HT1080 (cell line): ENCODE measurements around the gene DNTT. TPM values are rescaled to one million over a fixed set of nuclear protein-coding genes. Genes with fewer than 3 reads are reported as not detected.

Experiments
- DNase-seq: peaks from one replicate; pipeline ENCODE4 v3.0.0-alpha.2; 2015; ENCODE audit warnings: low read depth
- total RNA-seq: library from RNA; depleted of rRNA; stranded (reverse); fragments of >200 nt; shearing (Covaris generic); gene quantifications from 2 replicates; pipeline ENCODE4 v1.2.3, GENCODE V29; 2014

DNTT gene
- total RNA-seq, 1 experiment from 2014 or later = not detected

GRCh38 chr10:96275685-96276418 lies 28.4 kb upstream of the DNTT start:
- DNase-seq = no peak

GRCh38 chr10:96276426-96276825 lies 27.8 kb upstream of the DNTT start:
- DNase-seq = no peak

GRCh38 chr10:96276831-96277230 lies 27.4 kb upstream of the DNTT start:
- peak; percentile 6 for DNase-seq

- no peak for DNase-seq
These were observed 25.0 kb upstream of the DNTT start for GRCh38 chr10:96279191-96279641.

GRCh38 chr10:96280859-96281258 lies 23.4 kb upstream of the DNTT start:
- DNase-seq = peak; percentile 3

GRCh38 chr10:96281444-96282029 lies 22.7 kb upstream of the DNTT start:
- DNase-seq = no peak

GRCh38 chr10:96283351-96283750 lies 20.9 kb upstream of the DNTT start:
- no peak for DNase-seq

- DNase-seq = no peak
These were observed 20.5 kb upstream of the DNTT start for GRCh38 chr10:96283756-96284155.

GRCh38 chr10:96285331-96285752 lies 18.9 kb upstream of the DNTT start:
- DNase-seq = no peak

- DNase-seq = no peak
These were observed 16.7 kb upstream of the DNTT start for GRCh38 chr10:96287392-96288105.

- no peak for DNase-seq
These were observed 16.0 kb upstream of the DNTT start for GRCh38 chr10:96288151-96288621.

- no peak for DNase-seq
These were observed 14.9 kb upstream of the DNTT start for GRCh38 chr10:96289218-96289910.

GRCh38 chr10:96290368-96291133 lies 13.7 kb upstream of the DNTT start:
- no peak for DNase-seq

- DNase-seq = no peak
These were observed 11.0 kb upstream of the DNTT start for GRCh38 chr10:96292971-96293920.

- DNase-seq = no peak
These were observed 8.8 kb upstream of the DNTT start for GRCh38 chr10:96295475-96295874.

GRCh38 chr10:96297486-96297885 lies 6.7 kb upstream of the DNTT start:
- no peak for DNase-seq

GRCh38 chr10:96298362-96298761 lies 5.9 kb upstream of the DNTT start:
- DNase-seq = no peak

- no peak for DNase-seq
These were observed 4.9 kb upstream of the DNTT start for GRCh38 chr10:96299383-96299782.

GRCh38 chr10:96301616-96302015 lies 2.6 kb upstream of the DNTT start:
- no peak for DNase-seq

- no peak for DNase-seq
These were observed 785 bp downstream of the DNTT start for GRCh38 chr10:96305019-96305418.
